ENCODE results near the gene CIAO3. TPM values are rescaled to one million over a fixed set of nuclear protein-coding genes. Genes with fewer than 3 reads are reported as not detected.

The CIAO3 gene
- total RNA-seq, 1 experiment from 2014 or later: 50.9 TPM

DNA sequence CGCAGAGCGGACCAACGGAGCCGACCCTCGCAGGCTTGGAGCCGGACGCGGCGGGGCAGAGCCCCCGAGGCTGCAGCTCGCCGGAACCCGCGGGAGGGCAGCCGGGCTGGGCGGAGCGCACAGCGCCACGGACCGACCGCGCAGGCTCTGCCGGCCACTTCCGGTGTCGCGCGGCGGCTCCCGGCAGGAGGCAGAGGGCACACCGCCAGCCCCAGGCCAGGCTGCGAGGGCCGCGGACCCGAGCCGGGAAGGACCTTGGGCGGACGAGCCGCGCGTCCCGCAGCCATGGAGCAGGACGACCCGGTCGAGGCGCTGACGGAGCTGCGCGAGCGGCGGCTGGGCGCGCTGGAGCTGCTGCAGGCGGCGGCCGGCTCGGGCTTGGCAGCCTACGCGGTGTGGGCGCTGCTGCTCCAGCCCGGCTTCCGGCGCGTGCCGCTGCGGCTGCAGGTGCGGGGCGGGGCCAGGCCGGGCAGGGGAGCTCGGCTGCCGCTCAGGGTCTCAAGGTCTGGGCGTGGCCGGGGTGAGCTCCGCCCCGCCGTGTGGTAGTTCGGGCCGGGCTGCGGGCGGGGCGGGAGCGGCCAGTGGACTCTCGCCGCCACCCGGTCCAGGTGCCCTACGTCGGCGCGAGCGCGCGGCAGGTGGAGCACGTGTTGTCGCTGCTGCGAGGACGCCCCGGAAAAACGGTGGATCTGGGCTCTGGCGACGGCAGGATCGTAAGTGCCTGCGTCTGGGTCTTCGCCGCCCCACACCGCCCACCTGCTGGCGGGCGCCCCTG, 19.6 kb downstream of the CIAO3 start, which contains the start of gene ANTKMT (continued):
- TF ChIP-seq TCF7 (CRISPR knock-in tag; IDR thresholded peaks at IDR 0.05; ENCODE audit: low read depth) (peak; percentile 43; the same call in 1 of the 2 replicates), PRRX2 (CRISPR knock-in tag; IDR thresholded peaks at IDR 0.05) (no peak), ESRRA (CRISPR knock-in tag; IDR thresholded peaks at IDR 0.05; ENCODE audit: borderline replicate concordance) (peak; percentile 96), IRF2 (CRISPR knock-in tag; IDR thresholded peaks at IDR 0.05; ENCODE audit: borderline replicate concordance, low read depth) (no peak), ZNF219 (CRISPR knock-in tag; IDR thresholded peaks at IDR 0.05; ENCODE audit: borderline replicate concordance) (peak; percentile 86; the same call in 1 of the 2 replicates), NFYB (CRISPR knock-in tag; conservative IDR thresholded peaks at IDR 0.05; ENCODE audit: low read depth) (peak; percentile 26), SMAD3 (CRISPR knock-in tag; IDR thresholded peaks at IDR 0.05; ENCODE audit: borderline replicate concordance) (peak; percentile 96), MXD4 (CRISPR knock-in tag; IDR thresholded peaks at IDR 0.05; ENCODE audit: borderline replicate concordance) (no peak), OVOL2 (CRISPR knock-in tag; IDR thresholded peaks at IDR 0.05; ENCODE audit: borderline replicate concordance) (no peak), FOXK1 (CRISPR knock-in tag; IDR thresholded peaks at IDR 0.05) (peak; percentile 85)
- TF ChIP-seq, protein P1, sequence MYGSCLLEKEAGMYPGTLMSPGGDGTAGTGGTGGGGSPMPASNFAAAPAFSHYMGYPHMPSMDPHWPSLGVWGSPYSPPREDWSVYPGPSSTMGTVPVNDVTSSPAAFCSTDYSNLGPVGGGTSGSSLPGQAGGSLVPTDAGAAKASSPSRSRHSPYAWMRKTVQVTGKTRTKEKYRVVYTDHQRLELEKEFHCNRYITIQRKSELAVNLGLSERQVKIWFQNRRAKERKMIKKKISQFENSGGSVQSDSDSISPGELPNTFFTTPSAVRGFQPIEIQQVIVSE (CRISPR knock-in tag; IDR thresholded peaks at IDR 0.05; ENCODE audit: borderline replicate concordance): no peak
- TF ChIP-seq, protein P2, sequence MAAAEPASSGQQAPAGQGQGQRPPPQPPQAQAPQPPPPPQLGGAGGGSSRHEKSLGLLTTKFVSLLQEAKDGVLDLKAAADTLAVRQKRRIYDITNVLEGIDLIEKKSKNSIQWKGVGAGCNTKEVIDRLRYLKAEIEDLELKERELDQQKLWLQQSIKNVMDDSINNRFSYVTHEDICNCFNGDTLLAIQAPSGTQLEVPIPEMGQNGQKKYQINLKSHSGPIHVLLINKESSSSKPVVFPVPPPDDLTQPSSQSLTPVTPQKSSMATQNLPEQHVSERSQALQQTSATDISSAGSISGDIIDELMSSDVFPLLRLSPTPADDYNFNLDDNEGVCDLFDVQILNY (CRISPR knock-in tag; IDR thresholded peaks at IDR 0.05): peak; percentile 72; the same call in 1 of the 2 replicates
- TF ChIP-seq, protein P3, sequence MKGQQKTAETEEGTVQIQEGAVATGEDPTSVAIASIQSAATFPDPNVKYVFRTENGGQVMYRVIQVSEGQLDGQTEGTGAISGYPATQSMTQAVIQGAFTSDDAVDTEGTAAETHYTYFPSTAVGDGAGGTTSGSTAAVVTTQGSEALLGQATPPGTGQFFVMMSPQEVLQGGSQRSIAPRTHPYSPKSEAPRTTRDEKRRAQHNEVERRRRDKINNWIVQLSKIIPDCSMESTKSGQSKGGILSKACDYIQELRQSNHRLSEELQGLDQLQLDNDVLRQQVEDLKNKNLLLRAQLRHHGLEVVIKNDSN (CRISPR knock-in tag; IDR thresholded peaks at IDR 0.05): peak; percentile 80; the same call in 1 of the 2 replicates
- TF ChIP-seq, protein P4, sequence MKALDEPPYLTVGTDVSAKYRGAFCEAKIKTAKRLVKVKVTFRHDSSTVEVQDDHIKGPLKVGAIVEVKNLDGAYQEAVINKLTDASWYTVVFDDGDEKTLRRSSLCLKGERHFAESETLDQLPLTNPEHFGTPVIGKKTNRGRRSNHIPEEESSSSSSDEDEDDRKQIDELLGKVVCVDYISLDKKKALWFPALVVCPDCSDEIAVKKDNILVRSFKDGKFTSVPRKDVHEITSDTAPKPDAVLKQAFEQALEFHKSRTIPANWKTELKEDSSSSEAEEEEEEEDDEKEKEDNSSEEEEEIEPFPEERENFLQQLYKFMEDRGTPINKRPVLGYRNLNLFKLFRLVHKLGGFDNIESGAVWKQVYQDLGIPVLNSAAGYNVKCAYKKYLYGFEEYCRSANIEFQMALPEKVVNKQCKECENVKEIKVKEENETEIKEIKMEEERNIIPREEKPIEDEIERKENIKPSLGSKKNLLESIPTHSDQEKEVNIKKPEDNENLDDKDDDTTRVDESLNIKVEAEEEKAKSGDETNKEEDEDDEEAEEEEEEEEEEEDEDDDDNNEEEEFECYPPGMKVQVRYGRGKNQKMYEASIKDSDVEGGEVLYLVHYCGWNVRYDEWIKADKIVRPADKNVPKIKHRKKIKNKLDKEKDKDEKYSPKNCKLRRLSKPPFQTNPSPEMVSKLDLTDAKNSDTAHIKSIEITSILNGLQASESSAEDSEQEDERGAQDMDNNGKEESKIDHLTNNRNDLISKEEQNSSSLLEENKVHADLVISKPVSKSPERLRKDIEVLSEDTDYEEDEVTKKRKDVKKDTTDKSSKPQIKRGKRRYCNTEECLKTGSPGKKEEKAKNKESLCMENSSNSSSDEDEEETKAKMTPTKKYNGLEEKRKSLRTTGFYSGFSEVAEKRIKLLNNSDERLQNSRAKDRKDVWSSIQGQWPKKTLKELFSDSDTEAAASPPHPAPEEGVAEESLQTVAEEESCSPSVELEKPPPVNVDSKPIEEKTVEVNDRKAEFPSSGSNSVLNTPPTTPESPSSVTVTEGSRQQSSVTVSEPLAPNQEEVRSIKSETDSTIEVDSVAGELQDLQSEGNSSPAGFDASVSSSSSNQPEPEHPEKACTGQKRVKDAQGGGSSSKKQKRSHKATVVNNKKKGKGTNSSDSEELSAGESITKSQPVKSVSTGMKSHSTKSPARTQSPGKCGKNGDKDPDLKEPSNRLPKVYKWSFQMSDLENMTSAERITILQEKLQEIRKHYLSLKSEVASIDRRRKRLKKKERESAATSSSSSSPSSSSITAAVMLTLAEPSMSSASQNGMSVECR (CRISPR knock-in tag; IDR thresholded peaks at IDR 0.05; ENCODE audit: borderline replicate concordance): peak; percentile 83; the same call in 1 of the 2 replicates
- TF ChIP-seq, protein P5, sequence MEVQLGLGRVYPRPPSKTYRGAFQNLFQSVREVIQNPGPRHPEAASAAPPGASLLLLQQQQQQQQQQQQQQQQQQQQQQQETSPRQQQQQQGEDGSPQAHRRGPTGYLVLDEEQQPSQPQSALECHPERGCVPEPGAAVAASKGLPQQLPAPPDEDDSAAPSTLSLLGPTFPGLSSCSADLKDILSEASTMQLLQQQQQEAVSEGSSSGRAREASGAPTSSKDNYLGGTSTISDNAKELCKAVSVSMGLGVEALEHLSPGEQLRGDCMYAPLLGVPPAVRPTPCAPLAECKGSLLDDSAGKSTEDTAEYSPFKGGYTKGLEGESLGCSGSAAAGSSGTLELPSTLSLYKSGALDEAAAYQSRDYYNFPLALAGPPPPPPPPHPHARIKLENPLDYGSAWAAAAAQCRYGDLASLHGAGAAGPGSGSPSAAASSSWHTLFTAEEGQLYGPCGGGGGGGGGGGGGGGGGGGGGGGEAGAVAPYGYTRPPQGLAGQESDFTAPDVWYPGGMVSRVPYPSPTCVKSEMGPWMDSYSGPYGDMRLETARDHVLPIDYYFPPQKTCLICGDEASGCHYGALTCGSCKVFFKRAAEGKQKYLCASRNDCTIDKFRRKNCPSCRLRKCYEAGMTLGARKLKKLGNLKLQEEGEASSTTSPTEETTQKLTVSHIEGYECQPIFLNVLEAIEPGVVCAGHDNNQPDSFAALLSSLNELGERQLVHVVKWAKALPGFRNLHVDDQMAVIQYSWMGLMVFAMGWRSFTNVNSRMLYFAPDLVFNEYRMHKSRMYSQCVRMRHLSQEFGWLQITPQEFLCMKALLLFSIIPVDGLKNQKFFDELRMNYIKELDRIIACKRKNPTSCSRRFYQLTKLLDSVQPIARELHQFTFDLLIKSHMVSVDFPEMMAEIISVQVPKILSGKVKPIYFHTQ (CRISPR knock-in tag; IDR thresholded peaks at IDR 0.05): no peak
- TF ChIP-seq, protein P6, sequence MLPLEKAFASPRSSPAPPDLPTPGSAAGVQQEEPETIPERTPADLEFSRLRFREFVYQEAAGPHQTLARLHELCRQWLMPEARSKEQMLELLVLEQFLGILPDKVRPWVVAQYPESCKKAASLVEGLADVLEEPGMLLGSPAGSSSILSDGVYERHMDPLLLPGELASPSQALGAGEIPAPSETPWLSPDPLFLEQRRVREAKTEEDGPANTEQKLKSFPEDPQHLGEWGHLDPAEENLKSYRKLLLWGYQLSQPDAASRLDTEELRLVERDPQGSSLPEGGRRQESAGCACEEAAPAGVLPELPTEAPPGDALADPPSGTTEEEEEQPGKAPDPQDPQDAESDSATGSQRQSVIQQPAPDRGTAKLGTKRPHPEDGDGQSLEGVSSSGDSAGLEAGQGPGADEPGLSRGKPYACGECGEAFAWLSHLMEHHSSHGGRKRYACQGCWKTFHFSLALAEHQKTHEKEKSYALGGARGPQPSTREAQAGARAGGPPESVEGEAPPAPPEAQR (CRISPR knock-in tag; IDR thresholded peaks at IDR 0.05): no peak
- TF ChIP-seq, protein P7, sequence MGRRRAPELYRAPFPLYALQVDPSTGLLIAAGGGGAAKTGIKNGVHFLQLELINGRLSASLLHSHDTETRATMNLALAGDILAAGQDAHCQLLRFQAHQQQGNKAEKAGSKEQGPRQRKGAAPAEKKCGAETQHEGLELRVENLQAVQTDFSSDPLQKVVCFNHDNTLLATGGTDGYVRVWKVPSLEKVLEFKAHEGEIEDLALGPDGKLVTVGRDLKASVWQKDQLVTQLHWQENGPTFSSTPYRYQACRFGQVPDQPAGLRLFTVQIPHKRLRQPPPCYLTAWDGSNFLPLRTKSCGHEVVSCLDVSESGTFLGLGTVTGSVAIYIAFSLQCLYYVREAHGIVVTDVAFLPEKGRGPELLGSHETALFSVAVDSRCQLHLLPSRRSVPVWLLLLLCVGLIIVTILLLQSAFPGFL (CRISPR knock-in tag; IDR thresholded peaks at IDR 0.05; ENCODE audit: borderline replicate concordance): peak; percentile 90
- TF ChIP-seq, protein P8, sequence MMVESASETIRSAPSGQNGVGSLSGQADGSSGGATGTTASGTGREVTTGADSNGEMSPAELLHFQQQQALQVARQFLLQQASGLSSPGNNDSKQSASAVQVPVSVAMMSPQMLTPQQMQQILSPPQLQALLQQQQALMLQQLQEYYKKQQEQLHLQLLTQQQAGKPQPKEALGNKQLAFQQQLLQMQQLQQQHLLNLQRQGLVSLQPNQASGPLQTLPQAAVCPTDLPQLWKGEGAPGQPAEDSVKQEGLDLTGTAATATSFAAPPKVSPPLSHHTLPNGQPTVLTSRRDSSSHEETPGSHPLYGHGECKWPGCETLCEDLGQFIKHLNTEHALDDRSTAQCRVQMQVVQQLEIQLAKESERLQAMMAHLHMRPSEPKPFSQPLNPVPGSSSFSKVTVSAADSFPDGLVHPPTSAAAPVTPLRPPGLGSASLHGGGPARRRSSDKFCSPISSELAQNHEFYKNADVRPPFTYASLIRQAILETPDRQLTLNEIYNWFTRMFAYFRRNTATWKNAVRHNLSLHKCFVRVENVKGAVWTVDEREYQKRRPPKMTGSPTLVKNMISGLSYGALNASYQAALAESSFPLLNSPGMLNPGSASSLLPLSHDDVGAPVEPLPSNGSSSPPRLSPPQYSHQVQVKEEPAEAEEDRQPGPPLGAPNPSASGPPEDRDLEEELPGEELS (CRISPR knock-in tag; IDR thresholded peaks at IDR 0.05): peak; percentile 89
- TF ChIP-seq, protein P9, sequence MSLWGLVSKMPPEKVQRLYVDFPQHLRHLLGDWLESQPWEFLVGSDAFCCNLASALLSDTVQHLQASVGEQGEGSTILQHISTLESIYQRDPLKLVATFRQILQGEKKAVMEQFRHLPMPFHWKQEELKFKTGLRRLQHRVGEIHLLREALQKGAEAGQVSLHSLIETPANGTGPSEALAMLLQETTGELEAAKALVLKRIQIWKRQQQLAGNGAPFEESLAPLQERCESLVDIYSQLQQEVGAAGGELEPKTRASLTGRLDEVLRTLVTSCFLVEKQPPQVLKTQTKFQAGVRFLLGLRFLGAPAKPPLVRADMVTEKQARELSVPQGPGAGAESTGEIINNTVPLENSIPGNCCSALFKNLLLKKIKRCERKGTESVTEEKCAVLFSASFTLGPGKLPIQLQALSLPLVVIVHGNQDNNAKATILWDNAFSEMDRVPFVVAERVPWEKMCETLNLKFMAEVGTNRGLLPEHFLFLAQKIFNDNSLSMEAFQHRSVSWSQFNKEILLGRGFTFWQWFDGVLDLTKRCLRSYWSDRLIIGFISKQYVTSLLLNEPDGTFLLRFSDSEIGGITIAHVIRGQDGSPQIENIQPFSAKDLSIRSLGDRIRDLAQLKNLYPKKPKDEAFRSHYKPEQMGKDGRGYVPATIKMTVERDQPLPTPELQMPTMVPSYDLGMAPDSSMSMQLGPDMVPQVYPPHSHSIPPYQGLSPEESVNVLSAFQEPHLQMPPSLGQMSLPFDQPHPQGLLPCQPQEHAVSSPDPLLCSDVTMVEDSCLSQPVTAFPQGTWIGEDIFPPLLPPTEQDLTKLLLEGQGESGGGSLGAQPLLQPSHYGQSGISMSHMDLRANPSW (CRISPR knock-in tag; conservative IDR thresholded peaks at IDR 0.05; ENCODE audit: low read depth): peak; percentile 97; the same call in 1 of the 2 replicates
